ENCODE results near the gene BCAR1.
"Not testable (repeated sequence)": the region's sequence is repeated elsewhere in the genome, so short reads cannot be mapped to it uniquely, and the experiment has no call there.

Gene BCAR1

GRCh38 chr16:75205961-75206748, 45.3 kb downstream of the BCAR1 start:
- H3K27me3 ChIP-seq (ENCODE audit: control insufficient read depth, insufficient read depth, low read length); H3K9ac ChIP-seq (ENCODE audit: low read length); H3K36me3 ChIP-seq (ENCODE audit: control insufficient read depth, insufficient read depth, low read length); H3K27ac ChIP-seq (ENCODE audit: low read depth, low read length); H3K4me3 ChIP-seq (ENCODE audit: low read length); H3K4me1 ChIP-seq (ENCODE audit: control insufficient read depth, insufficient read depth, low read length): not testable (repeated sequence)

GRCh38 chr16:75205438-75205837, 46.0 kb downstream of the BCAR1 start:
- not testable (repeated sequence) for H3K9ac ChIP-seq (ENCODE audit: low read length); H3K4me1 ChIP-seq (ENCODE audit: control insufficient read depth, insufficient read depth, low read length); H3K36me3 ChIP-seq (ENCODE audit: control insufficient read depth, insufficient read depth, low read length); H3K27me3 ChIP-seq (ENCODE audit: control insufficient read depth, insufficient read depth, low read length); H3K27ac ChIP-seq (ENCODE audit: low read depth, low read length); H3K4me3 ChIP-seq (ENCODE audit: low read length)

- H3K4me3 ChIP-seq (ENCODE audit: low read length); H3K36me3 ChIP-seq (ENCODE audit: control insufficient read depth, insufficient read depth, low read length); H3K4me1 ChIP-seq (ENCODE audit: control insufficient read depth, insufficient read depth, low read length); H3K27ac ChIP-seq (ENCODE audit: low read depth, low read length); H3K9ac ChIP-seq (ENCODE audit: low read length); H3K27me3 ChIP-seq (ENCODE audit: control insufficient read depth, insufficient read depth, low read length): not testable (repeated sequence)
Measured at GRCh38 chr16:75204905-75205304, 46.5 kb downstream of the BCAR1 start.

- Histone ChIP-seq H3K4me1 (ENCODE audit: control insufficient read depth, insufficient read depth, low read length) (no peaks in the 10 kb centered on the region), H3K27me3 (ENCODE audit: control insufficient read depth, insufficient read depth, low read length) (no peaks in the 10 kb centered on the region), H3K36me3 (ENCODE audit: control insufficient read depth, insufficient read depth, low read length) (no peaks in the 10 kb centered on the region), H3K4me3 (ENCODE audit: low read length) (no peak overlapping the region), H3K9ac (ENCODE audit: low read length) (no peak overlapping the region), H3K27ac (ENCODE audit: low read depth, low read length) (no peak overlapping the region)
Measured at GRCh38 chr16:75204410-75204758, 47.0 kb downstream of the BCAR1 start.

GRCh38 chr16:75203667-75204409, 47.6 kb downstream of the BCAR1 start:
- Histone ChIP-seq H3K36me3 (ENCODE audit: control insufficient read depth, insufficient read depth, low read length) (no peaks in the 10 kb centered on the region), H3K4me1 (ENCODE audit: control insufficient read depth, insufficient read depth, low read length) (no peaks in the 10 kb centered on the region), H3K27me3 (ENCODE audit: control insufficient read depth, insufficient read depth, low read length) (no peaks in the 10 kb centered on the region), H3K9ac (ENCODE audit: low read length) (no peak overlapping the region), H3K4me3 (ENCODE audit: low read length) (no peak overlapping the region), H3K27ac (ENCODE audit: low read depth, low read length) (no peak overlapping the region)

GRCh38 chr16:75203096-75203495, 48.3 kb downstream of the BCAR1 start:
- no peaks in the 10 kb centered on the region for H3K36me3 ChIP-seq (ENCODE audit: control insufficient read depth, insufficient read depth, low read length)
- H3K4me1 ChIP-seq (ENCODE audit: control insufficient read depth, insufficient read depth, low read length): no peaks in the 10 kb centered on the region
- no peaks in the 10 kb centered on the region for H3K27me3 ChIP-seq (ENCODE audit: control insufficient read depth, insufficient read depth, low read length)
- H3K9ac ChIP-seq (ENCODE audit: low read length): no peak overlapping the region
- H3K27ac ChIP-seq (ENCODE audit: low read depth, low read length): no peak overlapping the region
- no peak overlapping the region for H3K4me3 ChIP-seq (ENCODE audit: low read length)

- H3K4me1 ChIP-seq (ENCODE audit: control insufficient read depth, insufficient read depth, low read length): no peaks in the 10 kb centered on the region
- H3K27ac ChIP-seq (ENCODE audit: low read depth, low read length): no peak overlapping the region
- no peaks in the 10 kb centered on the region for H3K36me3 ChIP-seq (ENCODE audit: control insufficient read depth, insufficient read depth, low read length)
- H3K27me3 ChIP-seq (ENCODE audit: control insufficient read depth, insufficient read depth, low read length): no peaks in the 10 kb centered on the region
- no peak overlapping the region for H3K4me3 ChIP-seq (ENCODE audit: low read length)
- no peak overlapping the region for H3K9ac ChIP-seq (ENCODE audit: low read length)
Measured at GRCh38 chr16:75202069-75202590, 49.3 kb downstream of the BCAR1 start.

GRCh38 chr16:75198135-75198600, 53.3 kb downstream of the BCAR1 start:
- H3K9ac ChIP-seq (ENCODE audit: low read length): no peak overlapping the region
- H3K27ac ChIP-seq (ENCODE audit: low read depth, low read length): no peak overlapping the region
- no peak overlapping the region for H3K4me3 ChIP-seq (ENCODE audit: low read length)
- no peaks in the 10 kb centered on the region for H3K36me3 ChIP-seq (ENCODE audit: control insufficient read depth, insufficient read depth, low read length)
- no peaks in the 10 kb centered on the region for H3K27me3 ChIP-seq (ENCODE audit: control insufficient read depth, insufficient read depth, low read length)
- no peaks in the 10 kb centered on the region for H3K4me1 ChIP-seq (ENCODE audit: control insufficient read depth, insufficient read depth, low read length)

- no peak overlapping the region for H3K4me3 ChIP-seq (ENCODE audit: low read length)
- no peaks in the 10 kb centered on the region for H3K36me3 ChIP-seq (ENCODE audit: control insufficient read depth, insufficient read depth, low read length)
- no peak overlapping the region for H3K9ac ChIP-seq (ENCODE audit: low read length)
- no peaks in the 10 kb centered on the region for H3K4me1 ChIP-seq (ENCODE audit: control insufficient read depth, insufficient read depth, low read length)
- no peaks in the 10 kb centered on the region for H3K27me3 ChIP-seq (ENCODE audit: control insufficient read depth, insufficient read depth, low read length)
- no peak overlapping the region for H3K27ac ChIP-seq (ENCODE audit: low read depth, low read length)
Measured at GRCh38 chr16:75197522-75198134, 53.8 kb downstream of the BCAR1 start.

- H3K27ac ChIP-seq (ENCODE audit: low read depth, low read length): no peak overlapping the region
- H3K36me3 ChIP-seq (ENCODE audit: control insufficient read depth, insufficient read depth, low read length): no peaks in the 10 kb centered on the region
- H3K4me1 ChIP-seq (ENCODE audit: control insufficient read depth, insufficient read depth, low read length): no peaks in the 10 kb centered on the region
- no peaks in the 10 kb centered on the region for H3K27me3 ChIP-seq (ENCODE audit: control insufficient read depth, insufficient read depth, low read length)
- no peak overlapping the region for H3K4me3 ChIP-seq (ENCODE audit: low read length)
- no peak overlapping the region for H3K9ac ChIP-seq (ENCODE audit: low read length)
Measured at GRCh38 chr16:75196836-75197235, 54.6 kb downstream of the BCAR1 start.

- H3K4me1 ChIP-seq (ENCODE audit: control insufficient read depth, insufficient read depth, low read length): no peaks in the 10 kb centered on the region
- H3K36me3 ChIP-seq (ENCODE audit: control insufficient read depth, insufficient read depth, low read length): no peaks in the 10 kb centered on the region
- no peak overlapping the region for H3K27ac ChIP-seq (ENCODE audit: low read depth, low read length)
- H3K27me3 ChIP-seq (ENCODE audit: control insufficient read depth, insufficient read depth, low read length): no peaks in the 10 kb centered on the region
- no peak overlapping the region for H3K9ac ChIP-seq (ENCODE audit: low read length)
- no peak overlapping the region for H3K4me3 ChIP-seq (ENCODE audit: low read length)
Measured at GRCh38 chr16:75195811-75196790, 55.3 kb downstream of the BCAR1 start.

Measured in rectal smooth muscle tissue (tissue), 1 donor.